Muscle of leg (tissue), 11 donors: ENCODE data around the gene PCDH9. TPM values are rescaled to one million over a fixed set of nuclear protein-coding genes. Genes with fewer than 3 reads are reported as not detected.
"Not testable (repeated sequence)": the region's sequence is repeated elsewhere in the genome, so short reads cannot be mapped to it uniquely, and the experiment has no call there.

Source experiments
- DNase-seq: peaks from one replicate; pipeline ENCODE4 v3.0.0; 2013
- H3K27ac ChIP-seq: one replicate; pipeline ENCODE4 v1.5.1; 2013; ENCODE audit warnings: mild to moderate bottlenecking, low read length, control low read depth
- H3K27me3 ChIP-seq: one replicate; pipeline ENCODE4 v1.6.1; 2013; ENCODE audit warnings: low read length; ENCODE audit not compliant: control insufficient read depth, insufficient read depth
- H3K36me3 ChIP-seq: one replicate; pipeline ENCODE4 v1.6.1; 2013; ENCODE audit warnings: low read length; ENCODE audit not compliant: control insufficient read depth, insufficient read depth
- H3K4me1 ChIP-seq: one replicate; pipeline ENCODE4 v1.6.1; 2013; ENCODE audit warnings: low read length; ENCODE audit not compliant: control insufficient read depth, insufficient read depth
- H3K4me3 ChIP-seq: one replicate; pipeline ENCODE4 v1.5.1; 2013; ENCODE audit warnings: low read length, control low read depth
- H3K9me3 ChIP-seq: replicated peaks from 2 replicates; pipeline ENCODE4 v1.6.1; 2013; ENCODE audit warnings: low read depth, low read length; ENCODE audit not compliant: control insufficient read depth
- WGBS: methylation state at CpG from one replicate; pipeline ENCODE4 v1.1.5; 2013; ENCODE audit warnings: missing lambda C conversion rate; ENCODE audit not compliant: insufficient coverage; 5-methylcytosine and 5-hydroxymethylcytosine counted together
- polyA plus RNA-seq, 8 donors: library from polyadenylated mRNA; unstranded; fragments of 120-200 nt; gene quantifications; one replicate each; pipeline versions ENCODE4 v1.2.1 to v1.2.3, GENCODE V29; 2013; ENCODE audit warnings: inconsistent platforms in 1 of 8, low replicate concordance in 1 of 8; ENCODE audit not compliant: insufficient read length in 8 of 8, insufficient read depth in 1 of 8
- total RNA-seq: library from RNA; stranded (reverse); fragments of 120-200 nt; gene quantifications from one replicate; pipeline ENCODE4 v1.2.4, GENCODE V29; 2013

PCDH9 gene
- total and polyA plus RNA-seq, 9 donors, result 1.7 to 8.3 (median 3.1) TPM

DNA sequence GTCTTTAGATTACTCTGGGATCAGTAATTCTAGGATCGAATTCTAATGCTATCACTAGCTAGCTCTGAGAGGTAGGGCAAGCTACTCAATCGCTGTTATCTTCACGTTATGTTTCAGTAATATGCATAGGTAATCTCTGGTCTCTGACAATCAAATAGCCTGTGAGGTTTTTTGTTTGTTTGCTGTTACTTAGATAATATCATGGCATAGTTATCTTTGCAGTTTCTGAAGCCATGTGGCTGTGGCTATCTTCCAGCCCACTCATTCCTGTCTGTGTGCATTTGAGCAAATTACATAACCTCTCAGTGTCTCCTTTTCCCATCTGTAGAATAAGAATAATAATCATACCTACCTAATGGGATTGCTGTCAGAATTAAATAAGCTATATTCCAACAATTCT lies 330.2 kb downstream of the PCDH9 start:
- H3K27ac ChIP-seq, result no peak overlapping the region
- H3K27me3 ChIP-seq, result no peaks in the 10 kb centered on the region
- H3K4me1 ChIP-seq, result peaks cover 2% of the 10 kb centered on the region
- no peaks in the 10 kb centered on the region for H3K36me3 ChIP-seq
- no peak overlapping the region for H3K4me3 ChIP-seq
- no CpG with 5 or more reads among the region's 3 CpGs for WGBS
- no peaks in the 10 kb centered on the region for H3K9me3 ChIP-seq
- no peak for DNase-seq

DNA sequence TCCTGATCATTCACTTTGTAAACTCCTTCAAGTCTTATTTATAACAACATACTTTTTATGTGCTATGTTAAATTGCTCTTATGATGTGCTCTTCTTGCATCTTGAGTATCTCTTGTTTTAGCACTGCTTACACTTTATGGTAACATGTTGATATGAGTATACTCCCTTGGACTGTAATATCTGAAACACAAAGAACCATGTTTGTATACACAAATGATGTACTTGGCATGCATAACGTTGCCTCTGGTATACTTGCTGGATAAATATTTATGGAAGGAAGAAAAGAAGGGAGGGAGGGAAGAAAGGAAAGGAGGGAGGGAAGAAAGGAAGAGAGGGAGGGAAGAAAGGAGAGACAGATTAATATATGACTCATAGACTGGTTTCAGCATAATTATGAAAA lies 333.2 kb downstream of the PCDH9 start:
- H3K36me3 ChIP-seq, result no peaks in the 10 kb centered on the region
- no peak overlapping the region for H3K27ac ChIP-seq
- no peaks in the 10 kb centered on the region for H3K9me3 ChIP-seq
- DNase-seq, result no peak
- H3K4me3 ChIP-seq, result no peak overlapping the region
- H3K4me1 ChIP-seq, result peaks cover 2% of the 10 kb centered on the region
- WGBS, result no CpG with 5 or more reads among the region's 1 CpG
- H3K27me3 ChIP-seq, result no peaks in the 10 kb centered on the region

DNA sequence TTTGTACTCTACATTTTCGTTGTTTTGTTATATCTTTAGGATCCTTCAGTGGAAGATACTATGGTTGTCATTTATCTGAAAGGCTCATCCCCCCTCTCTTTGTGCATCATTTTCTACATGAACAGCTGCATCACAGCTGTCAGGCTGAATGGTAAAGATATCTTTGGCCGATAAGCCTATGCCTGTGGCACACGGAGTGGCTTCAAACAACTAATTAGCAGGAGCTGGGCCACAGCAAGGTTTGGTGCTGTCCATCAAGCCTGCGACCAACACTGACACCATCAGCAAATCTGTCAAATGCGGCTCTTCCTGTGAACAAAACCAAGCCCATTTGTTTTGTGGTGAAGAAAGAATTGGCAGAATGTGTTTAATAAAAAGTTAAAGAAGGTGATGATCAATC lies 334.4 kb downstream of the PCDH9 start:
- WGBS, result 55% methylated on average over 3 of the region's 5 CpGs
- Histone ChIP-seq H3K27ac (no peak overlapping the region), H3K4me1 (peaks cover 2% of the 10 kb centered on the region), H3K4me3 (no peak overlapping the region), H3K36me3 (no peaks in the 10 kb centered on the region), H3K9me3 (no peaks in the 10 kb centered on the region), H3K27me3 (no peaks in the 10 kb centered on the region)
- DNase-seq, result peak; percentile 44

DNA sequence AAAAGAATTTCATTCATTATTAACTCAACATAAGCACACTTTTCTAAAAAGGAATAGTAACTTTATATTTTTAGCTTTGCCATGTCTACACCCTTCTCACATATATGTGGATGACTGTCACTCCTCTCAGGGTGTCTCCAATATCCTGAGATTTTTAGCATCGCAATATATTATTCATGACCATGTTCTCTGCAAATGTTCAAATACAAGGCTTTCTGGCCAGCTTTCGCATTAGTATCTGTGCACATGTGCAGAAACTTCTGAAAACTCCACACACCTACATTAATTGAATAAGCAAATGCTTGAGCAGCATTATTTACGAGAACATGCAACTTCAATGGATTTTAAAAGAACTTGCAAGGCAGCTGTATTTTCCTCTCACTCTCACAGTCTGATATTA lies 334.8 kb downstream of the PCDH9 start:
- Histone ChIP-seq H3K4me1 (peaks cover 2% of the 10 kb centered on the region), H3K36me3 (no peaks in the 10 kb centered on the region), H3K4me3 (no peak overlapping the region), H3K9me3 (no peaks in the 10 kb centered on the region), H3K27ac (no peak overlapping the region), H3K27me3 (no peaks in the 10 kb centered on the region)
- DNase-seq, result no peak
- WGBS, result no CpG with 5 or more reads among the region's 3 CpGs

DNA sequence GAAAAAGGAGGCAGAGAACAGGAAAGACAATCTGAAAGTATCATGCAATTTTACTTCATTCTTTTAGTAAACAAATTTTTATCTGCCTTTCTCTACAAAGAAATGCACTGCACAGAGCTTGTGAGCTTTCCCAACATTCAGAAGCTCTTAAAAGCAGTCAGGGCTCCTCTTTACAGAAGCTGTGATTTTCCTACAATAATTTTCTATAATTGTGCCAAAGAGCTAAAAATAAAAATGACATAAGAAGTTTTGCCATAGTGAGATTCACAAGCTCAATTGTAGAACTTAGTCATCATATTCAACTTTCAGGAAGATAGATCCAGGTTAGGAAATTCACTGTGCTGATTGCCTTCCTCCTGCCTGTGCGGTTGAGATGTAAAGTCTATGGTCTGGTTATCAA lies 341.4 kb downstream of the PCDH9 start:
- no peaks in the 10 kb centered on the region for H3K9me3 ChIP-seq
- no CpG with 5 or more reads among the region's 1 CpG for WGBS

DNA sequence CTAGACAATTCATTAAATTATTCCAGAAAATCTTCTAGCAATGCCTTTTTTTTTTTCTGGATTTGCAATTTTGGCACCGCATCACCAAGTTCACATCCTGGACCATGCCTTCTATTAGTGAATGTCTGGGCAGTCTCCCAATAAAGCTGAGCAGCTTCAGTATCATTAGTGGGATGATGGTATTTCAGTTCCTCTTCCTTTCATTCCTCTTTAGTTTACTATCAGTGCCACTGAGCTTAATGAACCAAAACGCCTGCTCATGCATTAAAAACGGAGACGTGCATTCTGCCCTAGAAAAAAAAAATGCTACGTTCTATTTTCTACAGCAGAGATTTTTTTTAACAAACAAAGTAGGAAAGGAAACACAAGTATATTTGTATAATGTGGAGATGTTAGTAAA lies 343.0 kb downstream of the PCDH9 start:
- 50% methylated on average over 1 of the region's 5 CpGs for WGBS
- no peak overlapping the region for H3K27ac ChIP-seq
- no peaks in the 10 kb centered on the region for H3K27me3 ChIP-seq
- H3K9me3 ChIP-seq, result no peaks in the 10 kb centered on the region
- no peak overlapping the region for H3K4me3 ChIP-seq
- H3K4me1 ChIP-seq, result peaks cover 4% of the 10 kb centered on the region
- peak; percentile 82 for DNase-seq
- no peaks in the 10 kb centered on the region for H3K36me3 ChIP-seq

More for the DNA sequence above, 341.4 kb downstream of the PCDH9 start:
- Histone ChIP-seq H3K4me1 (peaks cover 4% of the 10 kb centered on the region), H3K4me3 (no peak overlapping the region), H3K27ac (no peak overlapping the region), H3K36me3 (no peaks in the 10 kb centered on the region), H3K27me3 (no peaks in the 10 kb centered on the region)
- peak; percentile 20 for DNase-seq

DNA sequence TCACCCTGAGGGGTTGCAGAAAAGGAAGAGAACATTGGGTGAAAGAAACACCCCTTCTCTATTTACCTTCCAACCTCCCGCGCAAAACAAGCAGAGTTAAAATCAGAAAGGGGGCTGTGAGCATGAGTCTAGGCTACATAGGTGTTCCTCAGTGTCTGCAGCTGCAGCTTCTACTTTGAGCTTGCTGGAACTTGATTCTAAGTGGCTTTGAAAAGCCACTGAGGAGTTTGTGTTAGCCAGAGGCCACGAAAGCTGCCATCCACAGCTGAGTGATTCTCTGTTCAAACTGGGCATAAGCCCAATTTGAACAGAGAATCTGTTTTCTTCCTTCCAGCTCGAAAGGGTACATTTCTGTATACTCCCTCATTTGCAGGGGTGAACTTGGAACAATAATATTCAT lies 343.9 kb downstream of the PCDH9 start:
- H3K27ac ChIP-seq, result no peak overlapping the region
- peak; percentile 30 for DNase-seq
- no CpG with 5 or more reads among the region's 4 CpGs for WGBS

DNA sequence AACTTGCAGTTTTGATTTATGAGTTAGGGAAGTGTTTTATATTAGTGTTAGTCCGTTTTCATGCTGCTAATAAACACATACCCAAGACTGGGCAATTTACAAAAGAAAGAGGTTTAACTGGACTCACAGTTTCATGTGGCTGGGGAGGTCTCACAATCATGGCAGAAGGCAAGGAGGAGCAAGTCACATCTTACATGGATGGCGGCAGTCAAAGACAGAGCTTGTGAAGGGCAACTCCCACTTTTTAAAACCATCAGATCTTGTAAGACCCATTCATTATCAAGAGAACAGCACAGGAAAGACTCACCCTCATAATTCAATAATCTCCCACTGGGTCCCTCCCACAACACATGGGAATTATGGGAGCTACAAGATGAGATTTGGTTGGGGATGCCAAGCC lies 349.0 kb downstream of the PCDH9 start:
- H3K4me3 ChIP-seq, H3K27me3 ChIP-seq, H3K36me3 ChIP-seq, H3K27ac ChIP-seq, H3K9me3 ChIP-seq, H3K4me1 ChIP-seq, DNase-seq: not testable (repeated sequence)
- WGBS, result no CpG with 5 or more reads among the region's 2 CpGs

More for the DNA sequence above, 343.9 kb downstream of the PCDH9 start:
- H3K27me3 ChIP-seq, result no peaks in the 10 kb centered on the region
- no peaks in the 10 kb centered on the region for H3K9me3 ChIP-seq
- H3K36me3 ChIP-seq, result no peaks in the 10 kb centered on the region
- H3K4me3 ChIP-seq, result no peak overlapping the region
- peaks cover 4% of the 10 kb centered on the region for H3K4me1 ChIP-seq

DNA sequence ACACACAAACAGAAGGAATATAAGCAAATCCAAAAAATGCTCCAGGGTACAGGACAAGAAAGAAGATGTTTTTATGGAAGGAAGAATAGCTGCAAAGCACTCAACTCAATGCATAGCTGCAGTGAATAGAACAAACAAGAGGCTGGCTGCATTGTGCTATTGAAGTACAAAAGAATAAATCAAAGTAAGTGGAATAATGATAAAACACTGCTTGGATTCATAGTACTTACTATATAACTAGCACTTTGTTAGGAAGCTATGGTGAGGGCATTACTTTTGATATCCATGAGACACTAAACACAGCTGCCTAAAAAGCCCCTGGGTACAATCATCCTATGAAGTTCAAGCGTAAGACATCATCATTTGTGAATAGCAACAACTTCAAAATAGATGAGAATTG lies 350.1 kb downstream of the PCDH9 start:
- DNase-seq, result peak; percentile 28
- no peak overlapping the region for H3K27ac ChIP-seq
- H3K4me1 ChIP-seq, result no peaks in the 10 kb centered on the region
- H3K4me3 ChIP-seq, result no peak overlapping the region
- H3K36me3 ChIP-seq, result no peaks in the 10 kb centered on the region
- WGBS, result no CpG with 5 or more reads among the region's 1 CpG
- H3K9me3 ChIP-seq, result no peaks in the 10 kb centered on the region
- no peaks in the 10 kb centered on the region for H3K27me3 ChIP-seq

DNA sequence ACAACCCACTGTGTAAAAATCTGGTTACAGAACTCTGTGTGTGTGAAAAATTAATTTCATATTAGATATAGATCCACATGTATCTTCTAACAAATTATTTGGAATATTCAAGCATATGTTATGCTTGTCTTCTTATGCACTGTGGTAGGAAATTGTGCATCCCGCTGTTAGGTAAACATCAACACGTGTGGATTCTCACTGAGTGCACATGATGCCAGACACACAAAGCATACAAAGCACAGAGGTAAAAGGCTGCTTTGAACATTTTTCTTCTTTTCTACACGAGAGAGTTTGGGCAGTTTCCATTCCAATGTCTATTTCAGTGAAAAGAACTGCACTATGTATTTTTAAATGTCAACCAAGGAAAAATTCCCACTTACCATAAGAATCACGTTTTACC lies 354.9 kb downstream of the PCDH9 start:
- H3K36me3 ChIP-seq, result no peaks in the 10 kb centered on the region
- H3K4me3 ChIP-seq, result no peak overlapping the region
- no peaks in the 10 kb centered on the region for H3K27me3 ChIP-seq
- no peaks in the 10 kb centered on the region for H3K9me3 ChIP-seq
- H3K4me1 ChIP-seq, result no peaks in the 10 kb centered on the region
- H3K27ac ChIP-seq, result no peak overlapping the region
- no peak for DNase-seq
- no CpG with 5 or more reads among the region's 4 CpGs for WGBS

DNA sequence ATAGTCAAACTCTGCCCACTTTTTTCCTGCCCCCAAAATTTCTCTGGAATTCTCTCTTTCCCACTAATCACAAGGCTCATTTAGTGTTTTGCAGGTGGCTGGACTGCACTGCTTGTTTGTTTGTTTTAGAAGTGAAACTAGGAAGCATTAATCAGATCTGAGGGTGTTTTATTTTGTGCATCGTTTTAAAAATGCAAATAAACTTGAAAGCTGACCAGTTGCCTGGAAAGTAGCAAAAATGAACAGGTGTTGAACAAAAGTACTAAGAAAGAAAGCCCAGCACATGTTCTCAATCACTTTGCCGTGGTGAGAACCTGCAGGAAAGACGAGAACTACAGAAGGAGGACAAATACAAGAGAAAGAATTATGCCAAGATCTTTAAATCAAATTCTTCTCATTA lies 365.5 kb downstream of the PCDH9 start:
- Histone ChIP-seq H3K27me3 (no peaks in the 10 kb centered on the region), H3K27ac (no peak overlapping the region), H3K4me3 (no peak overlapping the region), H3K36me3 (no peaks in the 10 kb centered on the region), H3K4me1 (peaks cover 5% of the 10 kb centered on the region), H3K9me3 (no peaks in the 10 kb centered on the region)
- no peak for DNase-seq
- no CpG with 5 or more reads among the region's 3 CpGs for WGBS
